NCI-H1048 (cell line): ENCODE results near the gene TNNT2.
A peak's percentile ranks its signal among the peaks of the same experiment; 100 is the strongest.

ENCODE experiments used
- DNase-seq: peaks from one replicate; lab custom pipeline; 2025; lab: John Stamatoyannopoulos, UW

The TNNT2 gene

GRCh38 chr1:201316556-201316955 is 60.9 kb downstream of the TNNT2 start:
- no peak for DNase-seq

GRCh38 chr1:201313086-201313485 is 64.4 kb downstream of the TNNT2 start:
- no peak for DNase-seq

- no peak for DNase-seq
Observed at GRCh38 chr1:201312298-201312697, 65.2 kb downstream of the TNNT2 start.

- DNase-seq = no peak
Observed at GRCh38 chr1:201311356-201312011, 66.0 kb downstream of the TNNT2 start.

GRCh38 chr1:201310986-201311355 is 66.5 kb downstream of the TNNT2 start:
- DNase-seq = peak; percentile 35

GRCh38 chr1:201310251-201310985 is 67.1 kb downstream of the TNNT2 start:
- no peak for DNase-seq

GRCh38 chr1:201309416-201309815 is 68.1 kb downstream of the TNNT2 start:
- peak; percentile 52 for DNase-seq
